NT2/D1 (cell line): Measurements from ENCODE around the gene DAB2.

ENCODE experiments used
- SUZ12 ChIP-seq: IDR thresholded peaks from 2 replicates; pipeline ENCODE4 v1.6.1; 2011; ENCODE audit not compliant: insufficient read length, insufficient read depth; ENCODE audit errors: extremely low read depth
- YY1 ChIP-seq: IDR thresholded peaks from 2 replicates; pipeline ENCODE4 v1.6.1; 2011; ENCODE audit not compliant: insufficient read length, insufficient read depth
- ZNF274 ChIP-seq: IDR thresholded peaks from 2 replicates; pipeline ENCODE4 v1.6.1; 2011; ENCODE audit warnings: mild to moderate bottlenecking, low read depth, low read length

DNA sequence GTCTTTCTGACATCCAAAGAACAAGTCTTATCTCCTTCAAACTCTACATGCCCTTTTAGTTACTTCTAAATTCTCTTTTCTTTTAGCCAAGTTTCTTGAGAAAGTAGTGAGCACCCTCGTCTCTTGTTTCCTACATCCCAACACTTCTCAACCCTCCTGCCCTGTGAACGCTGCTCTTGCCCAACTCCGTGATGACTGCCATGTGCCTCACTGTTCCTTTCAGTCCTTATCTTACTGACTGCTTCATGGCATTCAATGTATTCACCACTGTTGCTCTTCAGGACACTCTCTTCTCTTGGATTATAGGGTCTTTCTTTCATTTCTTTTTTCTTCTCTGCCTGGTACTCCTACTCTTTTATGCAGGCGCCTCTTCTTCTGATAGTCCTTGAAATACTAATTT is 75.3 kb downstream of the DAB2 start:
- TF ChIP-seq YY1 (no peak), ZNF274 (no peak), SUZ12 (no peak)
